Progenitor cell of endocrine pancreas (in vitro differentiated cells): Measurements from ENCODE around the gene SRD5A1. TPM values are rescaled to one million over a fixed set of nuclear protein-coding genes. Genes with fewer than 3 reads are reported as not detected.
"Not testable (repeated sequence)": the region's sequence is repeated elsewhere in the genome, so short reads cannot be mapped to it uniquely, and the experiment has no call there.

Experiments used
- DNase-seq: peaks from one replicate; pipeline ENCODE4 v3.0.0; 2021; ENCODE audit warnings: low spot score; ENCODE audit not compliant: unreplicated experiment
- H3K27ac Mint-ChIP-seq: 2 replicates; pipeline ENCODE4 v1.8.0; 2021; ENCODE audit warnings: mild to moderate bottlenecking, moderate library complexity, mixed read lengths
- H3K27me3 Mint-ChIP-seq: 2 replicates; pipeline ENCODE4 v1.8.0; 2021; ENCODE audit warnings: mixed read lengths
- H3K36me3 Mint-ChIP-seq: 2 replicates; pipeline ENCODE4 v1.8.0; 2022; ENCODE audit warnings: mixed read lengths; ENCODE audit not compliant: insufficient read depth
- H3K4me1 Mint-ChIP-seq: 2 replicates; pipeline ENCODE4 v1.8.0; 2021; ENCODE audit warnings: low read depth, mixed read lengths
- H3K4me3 Mint-ChIP-seq: 2 replicates; pipeline ENCODE4 v1.8.0; 2021; ENCODE audit warnings: low read depth, mild to moderate bottlenecking, moderate library complexity, mixed read lengths
- H3K9me3 Mint-ChIP-seq: 2 replicates; pipeline ENCODE4 v1.8.0; 2021; ENCODE audit warnings: low read depth, mixed read lengths
- CTCF ChIP-seq: fragments of 200-600 bp; sonication (generic); IDR thresholded peaks from one replicate; pipeline ENCODE4 v1.5.0; 2021; ENCODE audit warnings: antibody characterized with exemption, mild to moderate bottlenecking; ENCODE audit not compliant: unreplicated experiment
- total RNA-seq: library from RNA; stranded (reverse); gene quantifications from 2 replicates; pipeline ENCODE4 v1.2.1, GENCODE V29; 2021

SRD5A1 gene
- total RNA-seq, 1 donor from 2014 or later = 24.8 TPM

GRCh38 chr5:6638236-6638635 is 5.0 kb downstream of the SRD5A1 start:
- Mint-ChIP-seq H3K36me3 (no peaks in the 10 kb centered on the region), H3K27ac (no peak overlapping the region), H3K27me3 (no peaks in the 10 kb centered on the region), H3K9me3 (no peaks in the 10 kb centered on the region), H3K4me1 (no peaks in the 10 kb centered on the region), H3K4me3 (no peak overlapping the region)
- TF ChIP-seq CTCF = no peak
- DNase-seq = no peak

GRCh38 chr5:6642655-6643054 is 9.4 kb downstream of the SRD5A1 start:
- peaks cover 5% of the 10 kb centered on the region for H3K36me3 Mint-ChIP-seq
- H3K27me3 Mint-ChIP-seq = no peaks in the 10 kb centered on the region
- TF ChIP-seq CTCF = no peak
- no peak overlapping the region for H3K4me3 Mint-ChIP-seq
- H3K27ac Mint-ChIP-seq = no peak overlapping the region
- no peak for DNase-seq
- peaks cover 7% of the 10 kb centered on the region for H3K4me1 Mint-ChIP-seq
- H3K9me3 Mint-ChIP-seq = peaks cover 4% of the 10 kb centered on the region

- Mint-ChIP-seq H3K36me3 (peaks cover 8% of the 10 kb centered on the region), H3K27ac (no peak overlapping the region), H3K4me1 (peaks cover 7% of the 10 kb centered on the region), H3K9me3 (peaks cover 10% of the 10 kb centered on the region), H3K27me3 (no peaks in the 10 kb centered on the region), H3K4me3 (no peak overlapping the region)
- no peak for DNase-seq
- no peak for TF ChIP-seq CTCF
Observed at GRCh38 chr5:6644794-6645241, 11.6 kb downstream of the SRD5A1 start.

GRCh38 chr5:6645571-6646362 is 12.5 kb downstream of the SRD5A1 start:
- not testable (repeated sequence) for DNase-seq, H3K36me3 Mint-ChIP-seq, H3K4me3 Mint-ChIP-seq, H3K27ac Mint-ChIP-seq, H3K27me3 Mint-ChIP-seq, H3K4me1 Mint-ChIP-seq
- peaks cover 12% of the 10 kb centered on the region for H3K9me3 Mint-ChIP-seq

GRCh38 chr5:6649186-6649585 is 15.9 kb downstream of the SRD5A1 start:
- Mint-ChIP-seq H3K4me1 (peaks cover 7% of the 10 kb centered on the region), H3K36me3 (peaks cover 14% of the 10 kb centered on the region), H3K4me3 (no peak overlapping the region), H3K27me3 (no peaks in the 10 kb centered on the region), H3K9me3 (peaks cover 12% of the 10 kb centered on the region), H3K27ac (no peak overlapping the region)
- DNase-seq = no peak
- TF ChIP-seq CTCF = no peak

GRCh38 chr5:6649681-6650080 is 16.4 kb downstream of the SRD5A1 start:
- no peak for DNase-seq
- peaks cover 14% of the 10 kb centered on the region for H3K36me3 Mint-ChIP-seq
- H3K4me1 Mint-ChIP-seq = peaks cover 7% of the 10 kb centered on the region
- H3K27me3 Mint-ChIP-seq = no peaks in the 10 kb centered on the region
- H3K4me3 Mint-ChIP-seq = no peak overlapping the region
- no peak for TF ChIP-seq CTCF
- H3K9me3 Mint-ChIP-seq = peaks cover 12% of the 10 kb centered on the region
- no peak overlapping the region for H3K27ac Mint-ChIP-seq
